ENCODE data around the gene TAF7L. TPM values are rescaled to one million over a fixed set of nuclear protein-coding genes. Genes with fewer than 3 reads are reported as not detected.
"Not testable (repeated sequence)": the region's sequence is repeated elsewhere in the genome, so short reads cannot be mapped to it uniquely, and the experiment has no call there.

TAF7L gene, protein sequence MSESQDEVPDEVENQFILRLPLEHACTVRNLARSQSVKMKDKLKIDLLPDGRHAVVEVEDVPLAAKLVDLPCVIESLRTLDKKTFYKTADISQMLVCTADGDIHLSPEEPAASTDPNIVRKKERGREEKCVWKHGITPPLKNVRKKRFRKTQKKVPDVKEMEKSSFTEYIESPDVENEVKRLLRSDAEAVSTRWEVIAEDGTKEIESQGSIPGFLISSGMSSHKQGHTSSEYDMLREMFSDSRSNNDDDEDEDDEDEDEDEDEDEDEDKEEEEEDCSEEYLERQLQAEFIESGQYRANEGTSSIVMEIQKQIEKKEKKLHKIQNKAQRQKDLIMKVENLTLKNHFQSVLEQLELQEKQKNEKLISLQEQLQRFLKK
- under 0.01 TPM for total RNA-seq

DNA sequence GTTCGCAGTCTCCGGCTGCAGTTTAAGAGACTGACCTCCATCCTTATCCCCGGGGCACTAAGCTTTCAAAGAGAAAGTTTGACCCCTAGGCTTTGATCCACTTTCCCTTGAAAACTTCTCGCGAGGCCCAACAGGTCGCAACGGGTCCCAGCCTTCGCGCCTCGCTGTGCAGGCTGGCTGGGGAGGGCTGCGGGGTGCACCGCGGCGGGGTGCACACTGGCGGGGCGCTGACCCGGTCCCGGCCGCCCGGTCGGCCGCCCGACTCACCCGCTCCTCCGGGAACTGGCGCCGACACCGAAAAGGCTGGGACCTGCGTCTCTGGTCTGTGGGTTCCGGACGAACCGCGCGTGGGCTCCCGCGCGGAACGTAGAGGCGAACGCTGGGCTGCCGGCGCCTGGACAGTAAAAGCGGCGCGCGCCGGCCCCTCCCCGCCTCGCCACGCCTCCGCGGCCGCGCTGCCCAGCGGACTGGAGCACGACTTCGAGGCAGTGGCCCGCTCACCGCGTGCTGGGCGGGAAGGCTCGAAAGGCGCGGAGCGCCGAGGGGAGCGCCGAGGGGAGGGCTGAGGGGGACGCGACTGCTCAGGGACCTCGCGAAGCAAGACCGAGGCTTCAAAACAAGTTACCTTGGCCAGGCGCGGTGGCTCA, at the start of gene TAF7L:
Gene TAF7L (minus strand): TSS at position 378 of the 647 bp plus-strand sequence. CDS start 3,791 bp downstream, outside the sequence.
- DNase-seq (ENCODE audit: low read depth in 2 of 3, low spot score in 2 of 3), result no peak

DNA sequence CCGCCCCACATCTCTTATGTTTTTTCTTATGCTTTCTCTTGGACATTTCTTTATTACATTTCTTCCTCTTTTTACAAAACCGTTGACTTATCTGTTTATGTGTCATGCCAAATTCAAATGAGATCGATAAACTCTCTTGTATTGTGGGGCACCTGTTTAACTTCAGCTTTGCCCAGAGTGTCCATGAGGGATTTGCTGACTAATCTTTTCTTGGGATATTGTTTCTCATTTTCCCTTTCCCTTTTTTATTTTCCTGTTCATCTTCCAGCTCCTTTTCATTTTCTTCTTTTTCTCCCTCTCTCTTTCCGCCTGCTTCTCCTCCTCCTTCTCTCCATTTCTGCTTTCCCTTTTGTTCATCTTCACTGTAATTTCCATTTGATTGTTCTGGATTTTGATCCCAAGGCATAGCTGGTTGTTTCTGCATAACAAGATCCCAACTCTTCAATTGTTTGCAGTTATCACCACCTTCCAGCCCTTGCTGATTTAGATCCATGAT, 46.7 kb upstream of the TAF7L start:
- DNase-seq (ENCODE audit: low read depth in 2 of 3, low spot score in 2 of 3), result no peak

DNA sequence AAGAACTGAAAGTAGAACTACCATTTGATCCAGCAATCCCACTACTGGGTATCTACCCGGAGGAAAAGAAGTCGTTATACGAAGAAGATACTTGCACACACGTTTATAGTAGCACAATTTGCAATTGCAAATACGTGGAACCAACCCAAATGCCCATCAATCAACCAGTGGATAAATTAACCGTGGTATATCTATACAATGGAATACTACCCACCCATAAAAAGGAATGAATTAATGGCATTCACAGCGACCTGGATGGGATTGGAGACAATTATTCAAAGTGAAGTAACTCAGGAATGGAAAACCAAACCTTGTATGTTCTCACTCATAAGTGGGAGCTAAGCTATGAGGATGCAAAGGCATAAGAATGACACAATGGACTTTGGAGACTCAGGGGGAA, 43.2 kb upstream of the TAF7L start:
- not testable (repeated sequence) for DNase-seq (ENCODE audit: low read depth in 2 of 3, low spot score in 2 of 3)

DNA sequence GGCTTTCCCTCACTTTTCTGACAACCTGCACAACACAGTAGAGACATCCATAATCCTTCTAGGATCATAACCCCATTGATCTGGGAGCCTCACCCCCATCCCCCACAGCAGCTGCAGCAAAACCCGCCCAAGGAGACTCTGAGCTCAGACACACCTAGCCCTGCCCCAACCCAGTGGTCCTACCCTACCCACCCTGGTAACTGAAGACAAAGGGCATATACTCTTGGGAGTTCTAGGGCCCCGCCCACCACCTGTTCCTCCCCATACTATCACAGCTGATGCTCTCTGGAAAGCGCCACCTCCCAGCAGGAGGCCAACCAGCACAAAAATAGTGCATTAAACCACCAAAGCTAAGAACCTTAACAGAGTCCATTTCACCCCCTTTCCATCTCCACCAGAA, 35.5 kb upstream of the TAF7L start:
- DNase-seq (ENCODE audit: low read depth in 2 of 3, low spot score in 2 of 3), result not testable (repeated sequence)

DNA sequence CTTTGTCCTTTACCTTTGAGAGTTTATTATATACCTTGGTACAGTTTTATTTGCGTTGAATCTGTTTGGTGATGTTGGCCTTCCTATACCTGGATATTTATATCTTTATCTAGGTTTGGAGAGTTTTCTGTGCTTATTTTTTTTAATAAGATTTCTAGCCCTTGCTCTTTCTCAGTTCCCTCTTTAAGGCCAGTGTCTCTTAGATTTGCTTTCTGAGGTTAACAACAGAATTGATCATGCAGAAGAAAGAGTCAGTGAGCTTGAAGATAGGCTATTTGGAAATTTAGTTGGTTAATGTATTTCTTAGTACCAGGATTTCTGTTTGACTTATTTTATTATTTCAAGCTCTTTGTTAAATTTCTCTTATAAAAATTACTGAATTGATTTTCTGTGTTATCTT, 12.7 kb upstream of the TAF7L start:
- no peak for DNase-seq (ENCODE audit: low read depth in 2 of 3, low spot score in 2 of 3)

DNA sequence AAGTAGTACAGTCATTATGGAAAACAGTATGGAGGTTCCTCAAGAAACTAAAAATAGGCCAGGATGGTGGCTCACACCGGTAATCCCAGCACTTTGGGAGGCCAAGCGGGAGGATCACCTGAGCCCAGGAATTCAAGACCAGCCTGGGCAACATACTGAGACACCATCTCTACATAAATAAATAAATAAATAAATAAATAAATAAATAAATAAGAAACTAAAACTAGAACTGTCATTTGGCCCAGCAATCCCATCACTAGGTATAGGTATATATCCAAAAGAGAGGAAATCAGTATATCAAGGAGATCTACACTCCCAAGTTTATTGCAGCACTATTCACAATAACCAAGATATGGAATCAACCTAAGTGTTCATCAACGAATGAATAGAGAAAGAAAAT, 4.5 kb upstream of the TAF7L start:
- DNase-seq (ENCODE audit: low read depth in 2 of 3, low spot score in 2 of 3), result not testable (repeated sequence)

DNA sequence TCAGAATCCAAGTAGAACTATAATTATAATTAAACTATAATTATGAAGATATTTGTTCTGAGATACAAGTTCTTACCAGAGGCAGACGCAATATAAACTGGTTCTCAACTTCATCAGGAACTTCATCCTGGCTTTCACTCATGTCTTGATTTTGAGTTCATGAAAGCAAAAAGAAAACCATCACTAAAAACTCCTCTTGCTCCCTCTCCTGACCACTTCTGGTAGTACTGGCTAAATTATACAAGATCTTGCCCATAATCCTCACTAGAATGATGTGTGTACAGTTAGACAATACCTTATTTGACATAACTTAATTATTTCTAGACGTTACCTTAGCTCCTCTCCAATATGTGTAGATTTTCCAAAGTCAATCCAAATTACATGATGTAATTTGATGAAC, 3.7 kb downstream of the TAF7L start:
- peak; percentile 5 to 62 (median 12) for DNase-seq (ENCODE audit: low read depth in 2 of 3, low spot score in 2 of 3)

DNA sequence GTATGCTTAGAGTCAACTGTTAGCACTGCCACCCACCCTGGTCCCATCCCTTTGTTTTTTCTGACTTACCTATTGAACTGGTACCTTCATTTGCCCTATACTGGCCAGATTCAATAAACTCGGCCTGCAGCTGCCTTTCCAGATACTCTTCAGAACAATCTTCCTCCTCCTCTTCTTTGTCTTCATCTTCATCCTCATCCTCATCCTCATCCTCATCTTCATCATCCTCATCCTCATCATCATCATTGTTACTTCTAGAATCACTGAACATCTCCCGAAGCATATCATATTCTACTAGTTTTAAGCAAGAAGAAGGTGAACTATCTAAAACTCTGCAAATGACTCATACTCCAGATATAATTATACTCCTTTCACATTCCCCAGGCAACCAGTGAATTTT, 14.9 kb downstream of the TAF7L start:
- no peak for DNase-seq (ENCODE audit: low read depth in 2 of 3, low spot score in 2 of 3)

DNA sequence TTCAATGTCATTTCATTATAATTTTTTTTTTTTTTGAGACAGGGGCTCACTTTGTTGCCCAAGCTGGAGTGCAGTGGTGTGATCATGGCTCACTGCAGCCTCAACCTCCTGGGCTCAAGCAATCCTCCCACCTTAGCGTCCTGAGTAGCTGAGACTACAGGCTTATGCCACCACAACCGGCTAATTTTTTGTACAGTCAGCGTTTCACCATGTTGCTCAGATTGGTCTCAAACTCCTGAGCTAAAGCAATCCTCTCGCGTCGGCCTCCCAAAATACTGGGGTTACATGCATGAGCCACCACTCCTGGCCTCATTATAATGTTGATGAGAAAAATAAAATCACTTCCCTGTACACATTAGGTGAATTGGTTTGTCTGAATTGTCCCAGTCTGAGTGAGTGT, 16.9 kb downstream of the TAF7L start:
- no peak for DNase-seq (ENCODE audit: low read depth in 2 of 3, low spot score in 2 of 3)

DNA sequence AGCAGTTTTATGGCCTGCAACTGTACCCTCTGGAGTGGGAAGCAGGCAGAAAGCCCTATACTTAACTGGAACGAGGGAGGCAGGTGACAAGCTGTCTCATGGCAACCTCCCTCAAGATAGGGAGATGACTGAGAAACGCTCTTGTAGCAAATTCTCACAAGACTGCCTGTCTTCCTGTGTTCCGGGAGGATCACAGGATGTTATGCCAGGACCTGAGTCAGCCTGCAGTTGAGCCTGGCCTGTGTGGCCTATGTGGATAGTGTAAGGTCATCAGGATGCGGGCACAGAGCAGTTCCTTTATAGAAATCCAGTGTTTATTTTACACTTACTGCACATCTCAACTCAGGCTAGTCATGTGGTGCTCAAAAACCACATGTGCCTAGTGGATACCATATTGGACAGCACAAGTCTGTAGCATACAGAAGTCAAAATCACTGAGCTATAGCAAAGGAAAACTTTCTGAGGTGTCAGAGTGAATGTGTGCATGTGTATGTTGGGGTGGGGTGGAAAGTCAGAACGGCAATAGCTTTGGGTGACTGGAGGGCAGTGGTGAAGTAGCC, 25.2 kb downstream of the TAF7L start:
- DNase-seq (ENCODE audit: low read depth in 2 of 3, low spot score in 2 of 3), result no peak

DNA sequence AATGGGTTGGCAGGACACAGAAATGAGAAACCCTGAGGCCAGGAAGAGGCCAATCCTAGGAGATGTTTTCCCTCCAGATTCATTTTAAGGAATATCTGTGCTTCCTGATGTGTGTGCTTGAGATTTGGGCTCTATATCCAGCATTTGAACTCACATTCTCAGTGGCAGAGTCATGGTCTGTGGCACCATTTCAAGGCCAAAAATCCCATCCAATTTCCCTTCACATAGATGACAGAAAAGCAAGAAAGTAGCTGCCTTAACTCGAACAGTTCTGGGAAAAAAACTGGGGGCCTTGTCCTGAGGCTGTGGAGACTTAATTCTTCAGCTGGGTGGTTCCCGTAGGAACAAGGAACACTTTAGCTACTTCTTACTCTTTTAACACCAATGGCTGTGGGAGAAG, 27.4 kb downstream of the TAF7L start:
- no peak for DNase-seq (ENCODE audit: low read depth in 2 of 3, low spot score in 2 of 3)

DNA sequence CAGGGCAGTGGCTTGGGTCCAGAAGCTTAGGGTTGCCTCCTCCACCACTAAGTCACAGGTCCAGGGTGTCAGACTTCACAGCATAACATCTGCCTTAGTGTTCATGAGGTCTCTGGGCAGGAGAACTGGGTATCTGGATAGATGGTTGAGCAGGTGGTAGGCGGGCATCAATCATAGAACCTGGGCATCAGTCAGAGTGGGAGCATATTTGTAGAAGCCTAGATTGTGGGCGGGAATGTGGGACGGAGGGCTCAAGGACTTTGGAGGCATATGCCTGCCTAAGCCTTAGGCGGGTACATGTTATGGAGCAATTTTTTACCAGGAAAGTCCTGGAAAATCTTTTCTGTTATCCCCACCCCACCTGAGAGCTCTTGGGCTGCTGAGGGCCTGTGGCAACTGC, 28.5 kb downstream of the TAF7L start:
- no peak for DNase-seq (ENCODE audit: low read depth in 2 of 3, low spot score in 2 of 3)

DNA sequence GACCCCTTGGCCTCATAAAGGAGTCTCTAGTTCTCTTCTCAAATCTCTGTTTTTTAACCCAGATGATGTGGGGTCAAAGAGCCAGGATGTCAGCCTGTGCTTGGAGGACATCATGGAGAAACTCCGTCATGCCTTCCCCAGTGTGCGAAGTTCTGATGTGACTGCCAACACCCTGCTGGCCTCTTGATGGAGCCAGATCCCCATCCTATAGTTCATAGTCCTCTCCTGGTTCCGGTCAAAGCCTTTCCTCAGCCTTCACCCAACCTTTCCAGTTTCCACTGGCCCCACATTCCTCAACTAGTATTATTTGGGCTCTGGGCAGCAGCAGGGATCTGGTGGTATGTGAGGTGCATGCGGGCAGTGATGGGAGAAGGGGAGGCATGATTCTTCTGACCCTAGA, 30.7 kb downstream of the TAF7L start:
- peak in 1 of 3 donors; percentile 2 for DNase-seq (ENCODE audit: low read depth in 2 of 3, low spot score in 2 of 3)

DNA sequence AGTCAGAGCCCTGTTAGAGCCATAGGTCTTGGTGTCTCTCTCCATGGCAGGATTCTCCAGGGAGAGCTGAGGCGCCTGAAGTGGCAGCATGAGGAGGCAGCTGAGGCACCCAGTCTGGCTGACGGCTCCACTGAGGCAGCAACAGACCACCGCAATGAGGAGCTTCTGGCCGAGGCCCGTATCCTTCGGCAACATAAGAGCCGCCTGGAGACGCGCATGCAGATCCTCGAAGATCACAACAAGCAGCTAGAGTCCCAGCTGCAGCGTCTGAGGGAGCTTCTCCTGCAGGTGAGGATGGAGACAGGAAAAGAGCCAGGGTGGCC, 32.9 kb downstream of the TAF7L start:
- DNase-seq (ENCODE audit: low read depth in 2 of 3, low spot score in 2 of 3), result no peak

DNA sequence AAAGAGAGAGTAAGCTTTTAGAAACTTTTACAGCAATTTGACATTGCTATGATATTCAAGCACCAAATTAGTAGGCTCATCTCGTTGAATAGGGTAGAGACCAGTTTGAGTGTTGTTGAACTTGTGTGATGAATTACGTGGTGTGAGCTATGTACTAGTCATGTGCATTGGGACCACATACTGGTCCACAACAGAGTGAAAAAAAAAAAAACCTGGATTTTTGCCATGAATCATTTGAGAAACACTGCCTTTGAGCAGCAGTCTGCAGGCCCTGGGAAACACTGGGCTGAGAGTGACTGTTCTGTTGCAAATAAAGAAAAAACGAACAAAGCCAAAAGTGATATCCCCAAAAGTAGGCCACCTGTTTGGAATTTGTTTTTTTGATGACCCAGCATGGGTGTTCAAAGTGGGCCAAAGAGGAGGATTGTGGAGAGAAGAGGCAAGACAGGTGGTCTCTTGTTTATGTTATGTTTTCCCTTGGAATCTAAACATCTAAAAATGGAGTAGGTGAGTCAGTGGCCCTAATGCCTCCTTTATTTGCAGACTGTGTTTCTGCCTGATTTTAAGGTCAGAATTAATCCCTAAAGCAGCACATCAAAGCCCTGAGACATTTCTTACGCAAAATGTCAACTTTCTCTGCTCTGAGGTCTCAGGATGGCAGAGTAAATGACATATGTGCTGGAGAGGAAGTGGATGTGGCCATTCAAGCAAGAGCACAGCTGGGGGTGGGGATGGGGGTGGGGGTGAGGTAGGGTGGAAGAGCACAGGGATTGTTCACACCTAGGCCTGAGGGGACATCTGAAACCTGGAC, 33.5 kb downstream of the TAF7L start:
- peak in 1 of 3 donors; percentile 3 for DNase-seq (ENCODE audit: low read depth in 2 of 3, low spot score in 2 of 3)

DNA sequence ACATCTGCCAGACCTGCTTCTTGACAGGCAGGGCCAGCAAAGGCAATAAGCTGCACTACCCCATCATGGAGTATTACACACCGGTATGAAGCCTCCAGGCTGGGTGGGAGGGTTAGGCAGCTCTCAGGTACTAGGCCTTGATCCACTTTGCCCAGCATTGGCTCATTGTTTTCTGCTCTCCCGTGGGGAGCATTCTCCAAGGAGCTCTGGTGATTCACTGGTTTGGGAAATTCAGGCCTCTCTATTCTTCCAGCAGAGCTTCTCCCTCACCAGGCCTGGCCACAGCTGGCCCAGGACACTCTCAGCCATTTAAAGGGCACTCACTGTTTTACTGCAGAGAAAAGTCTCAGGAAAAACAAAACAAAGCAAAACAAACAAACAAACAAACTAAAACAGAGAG, 38.5 kb downstream of the TAF7L start:
- no peak for DNase-seq (ENCODE audit: low read depth in 2 of 3, low spot score in 2 of 3)

DNA sequence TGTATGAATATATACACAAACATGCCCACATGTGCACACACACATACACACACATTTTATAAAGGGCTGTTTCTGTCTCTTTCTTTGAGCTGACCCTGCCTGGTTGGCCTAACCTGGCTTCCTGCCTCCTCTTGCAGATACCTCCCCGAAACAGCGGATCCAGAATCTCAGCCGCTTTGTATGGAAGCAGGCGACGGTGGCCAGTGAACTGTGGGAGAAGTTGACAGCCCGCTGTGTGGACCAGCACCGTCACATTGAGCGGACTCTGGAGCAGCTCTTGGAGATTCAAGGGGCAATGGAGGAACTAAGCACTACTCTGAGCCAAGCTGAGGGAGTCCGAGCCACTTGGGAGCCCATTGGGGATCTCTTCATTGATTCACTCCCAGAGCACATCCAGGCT, 49.6 kb downstream of the TAF7L start:
- DNase-seq (ENCODE audit: low read depth in 2 of 3, low spot score in 2 of 3), result no peak

DNA sequence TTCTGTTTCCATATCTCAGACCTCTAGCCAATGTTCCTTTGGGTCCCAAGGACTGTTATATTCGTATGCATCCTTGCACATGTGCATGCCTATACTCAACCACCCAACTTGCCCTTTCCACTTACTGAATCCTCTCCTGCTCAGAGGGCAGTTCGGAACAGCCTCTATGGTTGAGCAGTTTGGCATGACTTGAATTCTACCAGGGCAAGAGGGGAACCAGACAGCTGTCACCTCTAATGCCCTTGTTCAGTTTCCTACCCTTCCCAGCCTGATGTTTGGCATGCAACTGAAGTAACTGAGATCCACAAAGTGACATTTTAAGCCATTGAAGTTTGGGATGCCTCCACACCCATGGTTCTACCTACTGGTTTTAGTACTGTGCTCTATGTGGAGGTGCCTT, 54.1 kb downstream of the TAF7L start:
- DNase-seq (ENCODE audit: low read depth in 2 of 3, low spot score in 2 of 3), result no peak

DNA sequence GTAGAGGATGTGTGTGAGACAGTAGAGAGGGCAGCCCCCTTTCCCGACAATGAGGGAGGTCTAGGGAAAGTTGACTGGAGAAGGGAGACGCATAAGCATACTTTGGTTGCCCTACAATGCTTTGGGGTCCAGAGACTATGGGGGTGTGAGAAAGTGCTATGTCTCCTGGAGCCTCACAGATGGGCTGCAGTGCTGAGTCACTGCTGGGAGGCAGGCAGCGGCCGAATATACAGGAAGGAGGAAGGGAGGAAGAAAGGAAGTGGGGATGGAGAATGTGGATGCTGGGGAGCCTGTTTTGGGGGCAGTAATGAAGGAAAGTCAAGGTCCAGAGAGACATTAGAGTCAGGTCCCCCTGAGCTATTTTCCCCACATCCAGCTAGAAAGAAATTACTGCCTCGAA, 58.8 kb downstream of the TAF7L start:
- no peak for DNase-seq (ENCODE audit: low read depth in 2 of 3, low spot score in 2 of 3)

DNA sequence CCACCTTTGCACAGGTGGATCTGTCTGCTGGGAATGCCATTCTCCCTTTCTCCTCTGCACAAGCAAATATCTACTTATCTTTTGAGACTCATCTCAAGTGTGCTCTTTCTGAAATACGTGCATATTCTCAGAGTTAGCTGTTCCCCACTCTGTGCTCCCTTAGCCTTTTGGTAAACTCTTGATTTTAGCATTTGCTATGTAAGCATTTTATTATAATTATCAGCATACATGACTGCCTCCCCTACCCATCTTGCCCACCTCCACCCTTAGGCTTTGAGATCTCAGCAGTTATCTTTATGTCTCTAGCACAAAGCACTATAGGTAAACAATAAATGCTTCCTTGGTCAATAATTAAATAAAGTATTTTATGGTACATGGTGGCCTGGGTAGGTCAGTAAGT, 60.1 kb downstream of the TAF7L start:
- DNase-seq (ENCODE audit: low read depth in 2 of 3, low spot score in 2 of 3), result no peak

DNA sequence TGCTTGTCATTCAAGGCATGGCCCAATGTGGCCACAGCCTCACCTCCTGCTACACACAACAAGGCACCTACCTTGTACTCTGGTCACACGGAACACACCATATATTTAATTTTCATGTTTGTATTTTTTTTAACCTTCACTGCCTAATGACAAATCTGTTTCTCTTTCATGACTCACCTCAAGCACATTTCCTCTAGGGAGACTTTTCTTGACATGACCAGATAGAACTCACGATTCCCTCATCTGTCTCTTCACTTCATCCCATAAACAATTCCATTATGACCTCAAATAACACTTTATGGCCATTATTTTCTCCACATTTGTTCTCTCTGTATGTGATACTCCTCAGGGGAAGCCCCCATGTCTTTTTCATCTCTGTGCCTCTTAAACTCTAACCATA, 60.5 kb downstream of the TAF7L start:
- no peak for DNase-seq (ENCODE audit: low read depth in 2 of 3, low spot score in 2 of 3)
